ENCODE measurements around the gene CD96. TPM values are rescaled to one million over a fixed set of nuclear protein-coding genes. Genes with fewer than 3 reads are reported as not detected.

CD96 gene
- polyA plus RNA-seq, 2 donors = 0.88 to 0.94 TPM

- Histone ChIP-seq H3K4me1 (ENCODE audit: control insufficient read depth in 2 of 2, insufficient read depth in 2 of 2, low read length in 1 of 2) (no peaks in the 10 kb centered on the region), H3K36me3 (ENCODE audit: control insufficient read depth in 2 of 2, insufficient read depth in 2 of 2, low read length in 1 of 2) (no peaks in the 10 kb centered on the region), H3K9me3 (ENCODE audit: control insufficient read depth in 2 of 2, insufficient read depth in 1 of 2, low read depth in 1 of 2, low read length in 1 of 2) (no peaks in the 10 kb centered on the region), H3K27me3 (ENCODE audit: control insufficient read depth in 1 of 2, insufficient read depth in 2 of 2, low read length in 2 of 2) (no peaks in the 10 kb centered on the region), H3K27ac (ENCODE audit: low read depth in 2 of 2, low read length in 1 of 2) (no peak overlapping the region), H3K4me3 (ENCODE audit: low read depth in 1 of 2, low read length in 2 of 2) (no peak overlapping the region)
- WGBS, 2 donors = 35 to 38% methylated on average over 1 of the region's 1 CpG
Observed at GRCh38 chr3:111577113-111577512, 35.1 kb downstream of the CD96 start.

- no peaks in the 10 kb centered on the region for H3K27me3 ChIP-seq (ENCODE audit: control insufficient read depth in 1 of 2, insufficient read depth in 2 of 2, low read length in 2 of 2)
- no peaks in the 10 kb centered on the region for H3K9me3 ChIP-seq (ENCODE audit: control insufficient read depth in 2 of 2, insufficient read depth in 1 of 2, low read depth in 1 of 2, low read length in 1 of 2)
- H3K36me3 ChIP-seq (ENCODE audit: control insufficient read depth in 2 of 2, insufficient read depth in 2 of 2, low read length in 1 of 2) = no peaks in the 10 kb centered on the region
- no peak overlapping the region for H3K27ac ChIP-seq (ENCODE audit: low read depth in 2 of 2, low read length in 1 of 2)
- 68 to 80% methylated on average over 4 of the region's 4 CpGs for WGBS, 2 donors
- H3K4me1 ChIP-seq (ENCODE audit: control insufficient read depth in 2 of 2, insufficient read depth in 2 of 2, low read length in 1 of 2) = no peaks in the 10 kb centered on the region
- H3K4me3 ChIP-seq (ENCODE audit: low read depth in 1 of 2, low read length in 2 of 2) = no peak overlapping the region
Observed at GRCh38 chr3:111577798-111578685, 36.0 kb downstream of the CD96 start.

GRCh38 chr3:111578867-111579266 is 36.9 kb downstream of the CD96 start:
- H3K27ac ChIP-seq (ENCODE audit: low read depth in 2 of 2, low read length in 1 of 2) = no peak overlapping the region
- H3K27me3 ChIP-seq (ENCODE audit: control insufficient read depth in 1 of 2, insufficient read depth in 2 of 2, low read length in 2 of 2) = no peaks in the 10 kb centered on the region
- H3K36me3 ChIP-seq (ENCODE audit: control insufficient read depth in 2 of 2, insufficient read depth in 2 of 2, low read length in 1 of 2) = no peaks in the 10 kb centered on the region
- no peaks in the 10 kb centered on the region for H3K9me3 ChIP-seq (ENCODE audit: control insufficient read depth in 2 of 2, insufficient read depth in 1 of 2, low read depth in 1 of 2, low read length in 1 of 2)
- WGBS, 2 donors = 90 to 96% methylated on average over 4 of the region's 4 CpGs
- no peak overlapping the region for H3K4me3 ChIP-seq (ENCODE audit: low read depth in 1 of 2, low read length in 2 of 2)
- H3K4me1 ChIP-seq (ENCODE audit: control insufficient read depth in 2 of 2, insufficient read depth in 2 of 2, low read length in 1 of 2) = no peaks in the 10 kb centered on the region

GRCh38 chr3:111579495-111579894 is 37.5 kb downstream of the CD96 start:
- no peaks in the 10 kb centered on the region for H3K9me3 ChIP-seq (ENCODE audit: control insufficient read depth in 2 of 2, insufficient read depth in 1 of 2, low read depth in 1 of 2, low read length in 1 of 2)
- H3K4me1 ChIP-seq (ENCODE audit: control insufficient read depth in 2 of 2, insufficient read depth in 2 of 2, low read length in 1 of 2) = no peaks in the 10 kb centered on the region
- 93 to 95% methylated on average over 5 of the region's 5 CpGs for WGBS, 2 donors
- no peaks in the 10 kb centered on the region for H3K36me3 ChIP-seq (ENCODE audit: control insufficient read depth in 2 of 2, insufficient read depth in 2 of 2, low read length in 1 of 2)
- H3K27me3 ChIP-seq (ENCODE audit: control insufficient read depth in 1 of 2, insufficient read depth in 2 of 2, low read length in 2 of 2) = no peaks in the 10 kb centered on the region
- H3K4me3 ChIP-seq (ENCODE audit: low read depth in 1 of 2, low read length in 2 of 2) = no peak overlapping the region
- H3K27ac ChIP-seq (ENCODE audit: low read depth in 2 of 2, low read length in 1 of 2) = no peak overlapping the region

GRCh38 chr3:111581403-111582119 is 39.6 kb downstream of the CD96 start:
- H3K27ac ChIP-seq (ENCODE audit: low read depth in 2 of 2, low read length in 1 of 2) = no peak overlapping the region
- no peaks in the 10 kb centered on the region for H3K27me3 ChIP-seq (ENCODE audit: control insufficient read depth in 1 of 2, insufficient read depth in 2 of 2, low read length in 2 of 2)
- no peaks in the 10 kb centered on the region for H3K36me3 ChIP-seq (ENCODE audit: control insufficient read depth in 2 of 2, insufficient read depth in 2 of 2, low read length in 1 of 2)
- H3K4me1 ChIP-seq (ENCODE audit: control insufficient read depth in 2 of 2, insufficient read depth in 2 of 2, low read length in 1 of 2) = no peaks in the 10 kb centered on the region
- H3K4me3 ChIP-seq (ENCODE audit: low read depth in 1 of 2, low read length in 2 of 2) = no peak overlapping the region
- 85 to 94% methylated on average over 2 of the region's 2 CpGs for WGBS, 2 donors
- H3K9me3 ChIP-seq (ENCODE audit: control insufficient read depth in 2 of 2, insufficient read depth in 1 of 2, low read depth in 1 of 2, low read length in 1 of 2) = peaks cover 0 to 2% of the 10 kb centered on the region in 2 donors

- Histone ChIP-seq H3K36me3 (ENCODE audit: control insufficient read depth in 2 of 2, insufficient read depth in 2 of 2, low read length in 1 of 2) (no peaks in the 10 kb centered on the region), H3K27ac (ENCODE audit: low read depth in 2 of 2, low read length in 1 of 2) (no peak overlapping the region), H3K4me3 (ENCODE audit: low read depth in 1 of 2, low read length in 2 of 2) (no peak overlapping the region), H3K4me1 (ENCODE audit: control insufficient read depth in 2 of 2, insufficient read depth in 2 of 2, low read length in 1 of 2) (no peaks in the 10 kb centered on the region), H3K27me3 (ENCODE audit: control insufficient read depth in 1 of 2, insufficient read depth in 2 of 2, low read length in 2 of 2) (no peaks in the 10 kb centered on the region), H3K9me3 (ENCODE audit: control insufficient read depth in 2 of 2, insufficient read depth in 1 of 2, low read depth in 1 of 2, low read length in 1 of 2) (peaks cover 0 to 4% of the 10 kb centered on the region in 2 donors)
- WGBS, 2 donors = 39 to 42% methylated on average over 1 of the region's 1 CpG
Observed at GRCh38 chr3:111582120-111582474, 40.1 kb downstream of the CD96 start.

GRCh38 chr3:111584744-111585143 is 42.7 kb downstream of the CD96 start:
- WGBS, 2 donors = 84 to 89% methylated on average over 1 of the region's 1 CpG

GRCh38 chr3:111585217-111585616 is 43.2 kb downstream of the CD96 start:
- H3K4me3 ChIP-seq (ENCODE audit: low read depth in 1 of 2, low read length in 2 of 2) = no peak overlapping the region
- peaks cover 0 to 3% of the 10 kb centered on the region in 2 donors for H3K4me1 ChIP-seq (ENCODE audit: control insufficient read depth in 2 of 2, insufficient read depth in 2 of 2, low read length in 1 of 2)
- H3K36me3 ChIP-seq (ENCODE audit: control insufficient read depth in 2 of 2, insufficient read depth in 2 of 2, low read length in 1 of 2) = no peaks in the 10 kb centered on the region
- H3K9me3 ChIP-seq (ENCODE audit: control insufficient read depth in 2 of 2, insufficient read depth in 1 of 2, low read depth in 1 of 2, low read length in 1 of 2) = peaks cover 0 to 4% of the 10 kb centered on the region in 2 donors
- H3K27me3 ChIP-seq (ENCODE audit: control insufficient read depth in 1 of 2, insufficient read depth in 2 of 2, low read length in 2 of 2) = no peaks in the 10 kb centered on the region
- no peak overlapping the region for H3K27ac ChIP-seq (ENCODE audit: low read depth in 2 of 2, low read length in 1 of 2)
- WGBS, 2 donors = 32 to 44% methylated on average over 1 of the region's 1 CpG

More at GRCh38 chr3:111584744-111585143, 42.7 kb downstream of the CD96 start:
- Histone ChIP-seq H3K9me3 (ENCODE audit: control insufficient read depth in 2 of 2, insufficient read depth in 1 of 2, low read depth in 1 of 2, low read length in 1 of 2) (peaks cover 0 to 4% of the 10 kb centered on the region in 2 donors), H3K4me1 (ENCODE audit: control insufficient read depth in 2 of 2, insufficient read depth in 2 of 2, low read length in 1 of 2) (peaks cover 0 to 3% of the 10 kb centered on the region in 2 donors), H3K4me3 (ENCODE audit: low read depth in 1 of 2, low read length in 2 of 2) (no peak overlapping the region), H3K27ac (ENCODE audit: low read depth in 2 of 2, low read length in 1 of 2) (no peak overlapping the region), H3K36me3 (ENCODE audit: control insufficient read depth in 2 of 2, insufficient read depth in 2 of 2, low read length in 1 of 2) (no peaks in the 10 kb centered on the region), H3K27me3 (ENCODE audit: control insufficient read depth in 1 of 2, insufficient read depth in 2 of 2, low read length in 2 of 2) (no peaks in the 10 kb centered on the region)

- Histone ChIP-seq H3K9me3 (ENCODE audit: control insufficient read depth in 2 of 2, insufficient read depth in 1 of 2, low read depth in 1 of 2, low read length in 1 of 2) (peaks cover 0 to 4% of the 10 kb centered on the region in 2 donors), H3K27me3 (ENCODE audit: control insufficient read depth in 1 of 2, insufficient read depth in 2 of 2, low read length in 2 of 2) (no peaks in the 10 kb centered on the region), H3K27ac (ENCODE audit: low read depth in 2 of 2, low read length in 1 of 2) (no peak overlapping the region), H3K4me1 (ENCODE audit: control insufficient read depth in 2 of 2, insufficient read depth in 2 of 2, low read length in 1 of 2) (peaks cover under 1 to 3% of the 10 kb centered on the region in 2 donors), H3K4me3 (ENCODE audit: low read depth in 1 of 2, low read length in 2 of 2) (no peak overlapping the region), H3K36me3 (ENCODE audit: control insufficient read depth in 2 of 2, insufficient read depth in 2 of 2, low read length in 1 of 2) (no peaks in the 10 kb centered on the region)
Observed at GRCh38 chr3:111588527-111588926, 46.5 kb downstream of the CD96 start.

Measured in esophagus (tissue), 2 donors.